K562 (cell line): ENCODE results near the gene BRD3. TPM values are rescaled to one million over a fixed set of nuclear protein-coding genes. Genes with fewer than 3 reads are reported as not detected.

ENCODE experiments used
- ELF1 ChIP-seq: fragments of 200-800 bp; sonication (Bioruptor generic); IDR thresholded peaks from 2 replicates; pipeline ENCODE4 v1.6.1; 2016; ENCODE audit warnings: missing genetic modification characterization, missing compliant biosample characterization
- EZH2 ChIP-seq: IDR thresholded peaks from 2 replicates; pipeline ENCODE4 v1.6.1; 2012; ENCODE audit warnings: low read depth, mild to moderate bottlenecking, inconsistent platforms, low read length, borderline replicate concordance
- FUS ChIP-seq: fragments of 200-400 bp; formaldehyde crosslinking; optimal IDR thresholded peaks from 2 replicates; pipeline ENCODE3; 2017; ENCODE audit warnings: low read depth, low read length
- GTF2E2 ChIP-seq: fragments of 200-800 bp; sonication (Bioruptor generic); IDR thresholded peaks from 2 replicates; pipeline ENCODE4 v1.6.1; 2016; ENCODE audit warnings: missing genetic modification characterization, missing compliant biosample characterization
- GTF2F1 ChIP-seq: IDR thresholded peaks from 2 replicates; pipeline ENCODE4 v1.6.1; 2011; ENCODE audit warnings: low read depth, low read length, improper control_type of control experiment
- HDAC2 ChIP-seq: fragments of 450-650 bp; IDR thresholded peaks from 2 replicates; pipeline ENCODE4 v1.6.1; 2016; ENCODE audit warnings: mild to moderate bottlenecking
- HNRNPH1 ChIP-seq: fragments of 200-400 bp; formaldehyde crosslinking; optimal IDR thresholded peaks from 2 replicates; pipeline ENCODE3; 2017; ENCODE audit warnings: low read depth, mild to moderate bottlenecking, low read length, moderate library complexity
- ILF3 ChIP-seq: fragments of 450-650 bp; IDR thresholded peaks from 2 replicates; pipeline ENCODE4 v1.6.1; 2018; ENCODE audit warnings: antibody characterized with exemption, mild to moderate bottlenecking, moderate library complexity, borderline replicate concordance
- JUNB ChIP-seq: fragments of 450-650 bp; formaldehyde crosslinking; conservative IDR thresholded peaks from 2 replicates; pipeline ENCODE4 v1.4.0; 2020; ENCODE audit warnings: mild to moderate bottlenecking
- MCM2 ChIP-seq: fragments of 450-650 bp; IDR thresholded peaks from 2 replicates; pipeline ENCODE4 v1.6.1; 2017; ENCODE audit warnings: low read depth, mild to moderate bottlenecking
- MTA1 ChIP-seq: fragments of 450-650 bp; IDR thresholded peaks from 2 replicates; pipeline ENCODE4 v1.6.1; 2017; ENCODE audit warnings: borderline replicate concordance
- NCOA4 ChIP-seq: fragments of 450-650 bp; IDR thresholded peaks from 2 replicates; pipeline ENCODE4 v1.6.1; 2018; ENCODE audit warnings: mild to moderate bottlenecking; ENCODE audit not compliant: partially characterized antibody
- NFE2L1 ChIP-seq: fragments of 450-650 bp; IDR thresholded peaks from 2 replicates; pipeline ENCODE4 v1.6.1; 2016; ENCODE audit warnings: missing genetic modification characterization, low read depth, mild to moderate bottlenecking, missing compliant biosample characterization, moderate library complexity, borderline replicate concordance
- NR2C1 ChIP-seq, 2 experiments: fragments of 450-650 bp; IDR thresholded peaks; 2 replicates each; pipeline ENCODE4 v1.6.1; 2017; ENCODE audit warnings: mild to moderate bottlenecking in 2 of 2, antibody characterized with exemption in 1 of 2, inconsistent platforms in 1 of 2, missing compliant biosample characterization in 1 of 2, missing genetic modification characterization in 1 of 2
- NR2F6 ChIP-seq: fragments of 450-650 bp; formaldehyde crosslinking; IDR thresholded peaks from 2 replicates; pipeline ENCODE4 v1.4.0; 2020; ENCODE audit warnings: mild to moderate bottlenecking
- POLR3A ChIP-seq: IDR thresholded peaks from 2 replicates; pipeline ENCODE4 v1.6.1; 2011; ENCODE audit warnings: borderline replicate concordance, mild to moderate bottlenecking, moderate library complexity; ENCODE audit not compliant: insufficient read length, insufficient read depth; ENCODE audit errors: extremely low read depth
- RBM17 ChIP-seq: fragments of 200-400 bp; formaldehyde crosslinking; IDR thresholded peaks from 2 replicates; pipeline ENCODE4 v1.6.1; 2017; ENCODE audit warnings: low read depth, mild to moderate bottlenecking, low read length, borderline replicate concordance
- SIN3B ChIP-seq: fragments of 450-650 bp; IDR thresholded peaks from 2 replicates; pipeline ENCODE4 v1.6.1; 2017; ENCODE audit warnings: low read depth, mild to moderate bottlenecking, moderate library complexity
- SRSF9 ChIP-seq: fragments of 200-400 bp; formaldehyde crosslinking; IDR thresholded peaks from 2 replicates; pipeline ENCODE4 v1.6.1; 2017; ENCODE audit warnings: low read depth, low read length, borderline replicate concordance
- TBL1XR1 ChIP-seq, 2 experiments: IDR thresholded peaks; 2 replicates each; pipeline ENCODE4 v1.6.1; 2012; ENCODE audit warnings: improper control_type of control experiment in 2 of 2, low read length in 2 of 2, mild to moderate bottlenecking in 1 of 2
- TCFL5 ChIP-seq: fragments of 250-450 bp; sonication (Bioruptor Pico); conservative IDR thresholded peaks from 2 replicates; pipeline ENCODE4 v1.6.1; 2021; ENCODE audit warnings: mild to moderate bottlenecking, moderate library complexity, matching md5 sums
- YY1 ChIP-seq, 3 experiments: IDR thresholded peaks; 2 replicates each; pipeline ENCODE4 v1.6.1; 2011; ENCODE audit warnings: low read length in 2 of 3, mild to moderate bottlenecking in 2 of 3, moderate library complexity in 2 of 3, borderline replicate concordance in 1 of 3, control low read depth in 1 of 3, low read depth in 1 of 3; ENCODE audit not compliant: insufficient read depth in 3 of 3, insufficient replicate concordance in 2 of 3, control insufficient read depth in 1 of 3, insufficient read length in 1 of 3; ENCODE audit errors: extremely low read depth in 1 of 3
- ZKSCAN1 ChIP-seq: fragments of 150-350 bp; IDR thresholded peaks from 2 replicates; pipeline ENCODE4 v1.6.1; 2016; ENCODE audit warnings: low read depth, low read length
- ZNF121 ChIP-seq: sonication (generic); formaldehyde crosslinking; conservative IDR thresholded peaks from 2 replicates; pipeline ENCODE4 v1.8.0; 2022; ENCODE audit warnings: missing genetic modification reagents
- ZNF146 ChIP-seq: IDR thresholded peaks from one replicate; pipeline ENCODE4 v1.6.1; 2018; ENCODE audit warnings: missing compliant biosample characterization; ENCODE audit not compliant: unreplicated experiment
- ZNF445 ChIP-seq: fragments of 250-450 bp; sonication (Bioruptor Pico); IDR thresholded peaks from 2 replicates; pipeline ENCODE4 v1.4.0; 2020; ENCODE audit warnings: low read depth, mild to moderate bottlenecking, moderate library complexity
- ZNF511 ChIP-seq: sonication (generic); formaldehyde crosslinking; IDR thresholded peaks from 2 replicates; pipeline ENCODE4 v1.8.0; 2022; ENCODE audit warnings: mild to moderate bottlenecking, missing genetic modification reagents
- ZNF561 ChIP-seq: fragments of 450-650 bp; formaldehyde crosslinking; conservative IDR thresholded peaks from 2 replicates; pipeline ENCODE4 v1.4.0; 2020; ENCODE audit warnings: mild to moderate bottlenecking, moderate library complexity
- ZNF764 ChIP-seq: fragments of 250-450 bp; sonication (Bioruptor Pico); IDR thresholded peaks from 2 replicates; pipeline ENCODE4 v1.4.0; 2020; ENCODE audit warnings: low read depth, mild to moderate bottlenecking, moderate library complexity
- ZNF780A ChIP-seq: fragments of 250-450 bp; sonication (Bioruptor Pico); IDR thresholded peaks from 2 replicates; pipeline ENCODE4 v1.5.0; 2021; ENCODE audit warnings: mild to moderate bottlenecking
- polyA plus RNA-seq, 8 experiments: library from polyadenylated mRNA; depleted of rRNA in 4 of 8; stranded (reverse) in 5 of 8; unstranded in 3 of 8; fragments of >200 nt; fragmentation: Nextera tagmentation in 2 of 8; fragmentation: Illumina TruSeq in 1 of 8; extraction: Ambion mirVana in 2 of 8; extraction: Trizol in 1 of 8; gene quantifications; 2 replicates each; pipeline versions ENCODE4 v1.2.1 to v1.2.3, GENCODE V29; 2011 to 2014; ENCODE audit warnings: inconsistent platforms in 1 of 8, missing spikeins in 1 of 8
- total RNA-seq, 7 experiments: library from RNA; depleted of rRNA in 6 of 7; stranded (reverse); fragments of >200 nt in 6 of 7; fragmentation: Illumina TruSeq in 2 of 7; extraction: Trizol in 2 of 7; gene quantifications; 2 replicates each; pipeline versions ENCODE4 v1.2.1 to v1.2.3, GENCODE V29; 2011 to 2021; ENCODE audit warnings: low replicate concordance in 1 of 7

Gene BRD3
- total and polyA plus RNA-seq, 9 of the 15 experiments (the other 6 are each of a cell fraction or from before 2014, with no cell fraction given): 0.82 to 37.1 (median 4.2) TPM

GRCh38 chr9:134024828-134025605 lies 42.8 kb downstream of the BRD3 start, which contains the start of gene BRD3OS (continued):
- TF ChIP-seq GTF2E2 (tag) (no peak), MTA1 (peak; percentile 78; the same call in 1 of the 2 replicates), ZNF121 (no peak), HNRNPH1 (no peak), FUS (no peak), ELF1 (tag) (no peak), NR2C1 (IDR thresholded peaks at IDR 0.05) (no peak), NR2C1 (tag; IDR thresholded peaks at IDR 0.05) (no peak), SIN3B (peak; percentile 39; the same call in 1 of the 2 replicates), NR2F6 (CRISPR knock-in tag) (no peak), POLR3A (no peak), ZNF764 (CRISPR knock-in tag) (no peak), ILF3 (no peak), ZNF511 (CRISPR knock-in tag) (no peak), SRSF9 (no peak), ZNF146 (CRISPR knock-in tag) (no peak), ZNF561 (CRISPR knock-in tag) (no peak), NFE2L1 (tag) (no peak), ZKSCAN1 (no peak), TBL1XR1 (IDR thresholded peaks at IDR 0.05; ENCODE audit: low read length in 2 of 2) (no peak), EZH2 (no peak), RBM17 (no peak), TCFL5 (CRISPR knock-in tag) (no peak), GTF2F1 (no peak), ZNF445 (CRISPR knock-in tag) (no peak), ZNF780A (no peak), NCOA4 (peak; percentile 76), JUNB (CRISPR knock-in tag) (no peak), HDAC2 (0 out of 2 replicates have a peak, but pooled peaks have one; percentile 55), YY1 (IDR thresholded peaks at IDR 0.05; ENCODE audit: borderline replicate concordance in 1 of 3, control insufficient read depth in 1 of 3, extremely low read depth in 1 of 3, insufficient read depth in 3 of 3, insufficient read length in 1 of 3, insufficient replicate concordance in 2 of 3, low read depth in 1 of 3, low read length in 2 of 3) (peak in 2 of 3 experiments; percentile 46 to 83), MCM2 (peak; percentile 86; the same call in 1 of the 2 replicates)
